Endothelial cell of umbilical vein (primary cell): ENCODE data around the gene SEZ6L2. TPM values are rescaled to one million over a fixed set of nuclear protein-coding genes. Genes with fewer than 3 reads are reported as not detected.
A peak's percentile ranks its signal among the peaks of the same experiment; 100 is the strongest.

ENCODE experiments used
- BruUV-seq: library from RNA; stranded (reverse); fragments of 400-500 nt; replicated peaks from 2 replicates; lab custom pipeline; 2021; lab: Mats Ljungman, UMichigan
- CTCF ChIA-PET: fragments of 300-600, 350-600 bp; sonication (Branson Sonifier 250); formaldehyde crosslinking; loops from one replicate; lab custom pipeline; 2021; ENCODE audit warnings: antibody characterized with exemption, inconsistent platforms; lab: Charles Lee
- POLR2A ChIA-PET: fragments of 300-600, 350-600 bp; sonication (Branson Sonifier 250); formaldehyde crosslinking; loops from one replicate; lab custom pipeline; 2021; ENCODE audit warnings: antibody characterized with exemption, inconsistent platforms; lab: Charles Lee
- DNase-seq: peaks from one replicate; pipeline ENCODE4 v3.0.0-alpha.2; 2011; ENCODE audit warnings: low read depth, low spot score
- FAIRE-seq: peaks from 2 replicates; lab custom pipeline; 2011; peaks lifted over from hg19 to GRCh38; lab: Jason Lieb, UNC
- H2AFZ ChIP-seq: 2 replicates; pipeline ENCODE4 v1.6.0; 2012; ENCODE audit warnings: low read depth, low read length, control low read depth, inconsistent platforms
- H3K27ac ChIP-seq: 2 replicates; pipeline ENCODE4 v1.5.1; 2011; ENCODE audit warnings: low read depth, mild to moderate bottlenecking, control low read depth, low read length, moderate library complexity; ENCODE audit not compliant: insufficient read depth
- H3K27me3 ChIP-seq, 2 experiments: 2 replicates each; pipeline versions ENCODE4 v1.6.0 to v1.6.1; 2011; ENCODE audit warnings: low read length in 2 of 2, mixed read lengths in 1 of 2; ENCODE audit not compliant: control insufficient read depth in 2 of 2, insufficient read depth in 2 of 2
- H3K36me3 ChIP-seq, 2 experiments: 2 replicates in 1 of 2; 3 replicates in 1 of 2; pipeline ENCODE4 v1.5.1; 2011; ENCODE audit warnings: low read length in 2 of 2, mild to moderate bottlenecking in 1 of 2, moderate library complexity in 1 of 2; ENCODE audit not compliant: control insufficient read depth in 2 of 2, insufficient read depth in 2 of 2; ENCODE audit errors: extremely low read depth in 1 of 2
- H3K4me1 ChIP-seq: 3 replicates; pipeline ENCODE4 v1.5.1; 2011; ENCODE audit warnings: mild to moderate bottlenecking, low read length; ENCODE audit not compliant: control insufficient read depth, insufficient read depth; ENCODE audit errors: extremely low read depth
- H3K4me2 ChIP-seq: 2 replicates; pipeline ENCODE4 v1.6.1; 2011; ENCODE audit warnings: low read length, control low read depth, mixed read lengths; ENCODE audit not compliant: insufficient read depth
- H3K4me3 ChIP-seq, 3 experiments: fragments of 200-600 bp in 1 of 3; sonication (generic), shearing (Covaris generic) in 1 of 3; replicated peaks in 1 of 3; 2 replicates each; pipeline ENCODE4 v1.5.1; 2011 to 2016; ENCODE audit warnings: control low read depth in 3 of 3, low read length in 3 of 3, mild to moderate bottlenecking in 2 of 3, inconsistent platforms in 1 of 3, low read depth in 1 of 3, moderate library complexity in 1 of 3; ENCODE audit not compliant: insufficient read depth in 1 of 3
- H3K79me2 ChIP-seq: 2 replicates; pipeline ENCODE4 v1.6.0; 2012; ENCODE audit warnings: low read length, inconsistent platforms; ENCODE audit not compliant: control insufficient read depth, insufficient read depth
- H3K9ac ChIP-seq: replicated peaks from 2 replicates; pipeline ENCODE3; 2011; ENCODE audit warnings: low read length, control low read depth; ENCODE audit not compliant: insufficient read depth; ENCODE audit errors: extremely low read depth
- H3K9me1 ChIP-seq: replicated peaks from 3 replicates; pipeline ENCODE4 v1.6.0; 2011; ENCODE audit warnings: mild to moderate bottlenecking, low read length; ENCODE audit not compliant: control insufficient read depth, insufficient read depth; ENCODE audit errors: extremely low read depth
- H3K9me3 ChIP-seq: replicated peaks from 2 replicates; pipeline ENCODE4 v1.5.1; 2012; ENCODE audit warnings: low read length, inconsistent platforms; ENCODE audit not compliant: control insufficient read depth, insufficient read depth
- H4K20me1 ChIP-seq: replicated peaks from 2 replicates; pipeline ENCODE3; 2011; ENCODE audit warnings: mild to moderate bottlenecking, low read length; ENCODE audit not compliant: control insufficient read depth, insufficient read depth; ENCODE audit errors: extremely low read depth
- EZH2 ChIP-seq: IDR thresholded peaks from 2 replicates; pipeline ENCODE4 v1.6.1; 2012; ENCODE audit warnings: borderline replicate concordance, low read depth, mild to moderate bottlenecking, moderate library complexity, low read length, inconsistent platforms; ENCODE audit not compliant: severe bottlenecking
- FOS ChIP-seq: IDR thresholded peaks from 2 replicates; pipeline ENCODE4 v1.6.1; 2011; ENCODE audit warnings: mild to moderate bottlenecking, low read length, moderate library complexity, borderline replicate concordance; ENCODE audit not compliant: insufficient read depth
- GATA2 ChIP-seq: IDR thresholded peaks from 2 replicates; pipeline ENCODE4 v1.7.0; 2011; ENCODE audit warnings: low read depth, mild to moderate bottlenecking, moderate library complexity, mixed read lengths, low read length; ENCODE audit not compliant: insufficient read length, insufficient read depth
- JUN ChIP-seq: IDR thresholded peaks from 2 replicates; pipeline ENCODE4 v1.6.1; 2011; ENCODE audit warnings: borderline replicate concordance, low read depth; ENCODE audit not compliant: insufficient read length, insufficient read depth
- MAX ChIP-seq: IDR thresholded peaks from 2 replicates; pipeline ENCODE4 v1.6.1; 2011; ENCODE audit not compliant: insufficient read depth, insufficient read length
- MYC ChIP-seq: IDR thresholded peaks from one replicate; pipeline ENCODE4 v1.6.1; 2011; ENCODE audit warnings: mild to moderate bottlenecking, low read depth, low read length
- POLR2A ChIP-seq: IDR thresholded peaks from 2 replicates; pipeline ENCODE4 v1.6.1; 2012; ENCODE audit warnings: low read depth, mild to moderate bottlenecking, control low read depth, low read length
- POLR2AphosphoS5 ChIP-seq: IDR thresholded peaks from 2 replicates; pipeline ENCODE4 v1.6.1; 2012; ENCODE audit warnings: low read depth, mild to moderate bottlenecking, control low read depth, low read length, moderate library complexity; ENCODE audit not compliant: insufficient read depth
- dilution Hi-C: fragments of 300-500 bp; cut with MboI; formaldehyde crosslinking; loops from one replicate; pipeline ENCODE4 v1.15.0; 2019; ENCODE audit warnings: low sequenced_read_pairs; ENCODE audit not compliant: extremely low pct_ligation_motif_present
- intact Hi-C: fragments of 100-400 bp; cut with micrococcal nuclease; formaldehyde crosslinking; loops from one replicate; pipeline ENCODE4 v1.10.0; 2022
- polyA plus RNA-seq, 4 experiments: library from polyadenylated mRNA; depleted of rRNA in 3 of 4; stranded (reverse) in 3 of 4; unstranded in 1 of 4; fragments of >200 nt; gene quantifications; 2 replicates each; pipeline versions ENCODE4 v1.2.1 to v1.2.3, GENCODE V29; 2011 to 2012; ENCODE audit warnings: missing spikeins in 1 of 4
- total RNA-seq: library from RNA; stranded (reverse); gene quantifications from 2 replicates; pipeline ENCODE4 v1.2.3, GENCODE V29; 2021
- TF ChIP-seq, protein P1 (sequence below), 2 donors: IDR thresholded peaks; 1 replicate in 1 of 2; 2 replicates in 1 of 2; pipeline ENCODE4 v1.5.1; 2011; ENCODE audit warnings: low read length in 2 of 2, mild to moderate bottlenecking in 2 of 2, moderate library complexity in 2 of 2, control low read depth in 1 of 2, inconsistent platforms in 1 of 2, low read depth in 1 of 2; ENCODE audit not compliant: insufficient read depth in 1 of 2; ENCODE audit errors: extremely low read depth in 1 of 2

Gene SEZ6L2
- total and polyA plus RNA-seq, 2 donors (not counting 3 experiments of a cell fraction or from before 2014, with no cell fraction given): 2.4 to 4.5 TPM

DNA sequence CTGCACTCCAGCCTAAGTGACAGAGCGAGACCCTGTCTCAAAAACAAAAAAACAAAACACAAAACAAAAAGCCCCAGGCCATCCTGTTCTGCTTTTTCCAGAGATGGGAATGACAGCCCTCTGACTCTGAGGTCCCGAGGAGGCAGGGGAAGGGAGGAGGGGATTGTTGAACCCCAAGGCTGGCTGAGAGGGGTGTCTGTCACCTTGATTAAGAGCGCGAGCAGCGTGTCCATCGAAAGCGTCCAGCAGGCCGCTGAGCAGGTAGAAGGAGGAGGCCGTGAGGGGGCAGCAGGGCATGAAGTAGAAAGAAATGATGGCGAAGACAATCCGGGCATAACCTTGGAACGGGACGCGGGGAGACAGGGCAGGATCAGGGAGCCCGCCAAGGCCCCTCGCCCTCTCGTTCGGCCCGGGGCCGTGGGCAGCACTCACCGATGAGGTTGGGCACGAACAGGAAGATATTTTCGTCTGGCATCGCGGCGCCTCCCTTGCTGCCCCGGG, 36.9 kb downstream of the SEZ6L2 start:
- FAIRE-seq (peak; percentile 31), DNase-seq (peak; percentile 44)

GRCh38 chr16:29860218-29860617, 39.1 kb downstream of the SEZ6L2 start:
- Histone ChIP-seq H3K27ac (no peak overlapping the region), H3K9me3 (no peaks in the 10 kb centered on the region), H3K36me3 (peaks cover 0 to 19% of the 10 kb centered on the region in 2 experiments), H4K20me1 (no peaks in the 10 kb centered on the region), H3K27me3 (no peaks in the 10 kb centered on the region), H2AFZ (no peak overlapping the region), H3K79me2 (peaks cover 14% of the 10 kb centered on the region), H3K4me3 (no peak overlapping the region), H3K9me1 (no peaks in the 10 kb centered on the region), H3K9ac (no peak overlapping the region), H3K4me1 (peaks cover 7% of the 10 kb centered on the region), H3K4me2 (no peak overlapping the region)
- DNase-seq (no peak), FAIRE-seq (no peak)
- intact Hi-C loops: no loop called here
- dilution Hi-C loops: no loop called here
- POLR2A ChIA-PET: no interaction called here
- CTCF ChIA-PET: interaction anchor here (3.9 kb wide), 1 partner anchor 12 kb away, joined by 19 read pairs; no protein-coding TSS in a partner anchor
- no TSS peak for BruUV-seq
- TF ChIP-seq MAX (no peak), POLR2A (no peak), JUN (no peak), FOS (no peak), GATA2 (no peak), EZH2 (no peak), MYC (no peak), POLR2AphosphoS5 (no peak)
- TF ChIP-seq, protein P1, sequence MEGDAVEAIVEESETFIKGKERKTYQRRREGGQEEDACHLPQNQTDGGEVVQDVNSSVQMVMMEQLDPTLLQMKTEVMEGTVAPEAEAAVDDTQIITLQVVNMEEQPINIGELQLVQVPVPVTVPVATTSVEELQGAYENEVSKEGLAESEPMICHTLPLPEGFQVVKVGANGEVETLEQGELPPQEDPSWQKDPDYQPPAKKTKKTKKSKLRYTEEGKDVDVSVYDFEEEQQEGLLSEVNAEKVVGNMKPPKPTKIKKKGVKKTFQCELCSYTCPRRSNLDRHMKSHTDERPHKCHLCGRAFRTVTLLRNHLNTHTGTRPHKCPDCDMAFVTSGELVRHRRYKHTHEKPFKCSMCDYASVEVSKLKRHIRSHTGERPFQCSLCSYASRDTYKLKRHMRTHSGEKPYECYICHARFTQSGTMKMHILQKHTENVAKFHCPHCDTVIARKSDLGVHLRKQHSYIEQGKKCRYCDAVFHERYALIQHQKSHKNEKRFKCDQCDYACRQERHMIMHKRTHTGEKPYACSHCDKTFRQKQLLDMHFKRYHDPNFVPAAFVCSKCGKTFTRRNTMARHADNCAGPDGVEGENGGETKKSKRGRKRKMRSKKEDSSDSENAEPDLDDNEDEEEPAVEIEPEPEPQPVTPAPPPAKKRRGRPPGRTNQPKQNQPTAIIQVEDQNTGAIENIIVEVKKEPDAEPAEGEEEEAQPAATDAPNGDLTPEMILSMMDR (IDR thresholded peaks at IDR 0.05; ENCODE audit: extremely low read depth in 1 of 2, insufficient read depth in 1 of 2, low read depth in 1 of 2, low read length in 2 of 2): no peak

More for the DNA sequence above, 36.9 kb downstream of the SEZ6L2 start:
- H3K9me3 ChIP-seq: no peaks in the 10 kb centered on the region
- peak overlapping the region; percentile 93 for H2AFZ ChIP-seq
- no peaks in the 10 kb centered on the region for H3K9me1 ChIP-seq
- H3K36me3 ChIP-seq: peaks cover 0 to 19% of the 10 kb centered on the region in 2 experiments
- peak overlapping the region; percentile 95 for H3K9ac ChIP-seq
- H3K4me1 ChIP-seq: peaks cover 7% of the 10 kb centered on the region
- intact Hi-C loops: loop anchor here (2.0 kb wide), 3 partner anchors 42 to 134 kb away; partner anchors contain the start of genes INO80E and MVP
- H3K79me2 ChIP-seq: peaks cover 14% of the 10 kb centered on the region
- ChIA-PET CTCF (interaction anchor here (0.8 to 3.9 kb wide), 5 partner anchors 14 to 143 kb away, joined by 3 to 19 read pairs (median 4); partner anchors contain the start of gene KCTD13), POLR2A (no interaction called here)
- H3K4me2 ChIP-seq: peak overlapping the region; percentile 91
- no TSS peak for BruUV-seq
- no peaks in the 10 kb centered on the region for H4K20me1 ChIP-seq
- H3K27ac ChIP-seq: no peak overlapping the region
- no peaks in the 10 kb centered on the region for H3K27me3 ChIP-seq
- dilution Hi-C loops: no loop called here
- H3K4me3 ChIP-seq: peak overlapping the region; percentile 55 to 73 (median 64)
- TF ChIP-seq EZH2 (no peak), MYC (no peak), GATA2 (no peak)
- TF ChIP-seq, protein P1 (IDR thresholded peaks at IDR 0.05; ENCODE audit: extremely low read depth in 1 of 2, insufficient read depth in 1 of 2, low read depth in 1 of 2, low read length in 2 of 2): no peak
